NCI-H524 treated with DMSO at 0.1 percent for 48 hours (cell line): ENCODE results near the gene LTBP1.
"Not testable (repeated sequence)": the region's sequence is repeated elsewhere in the genome, so short reads cannot be mapped to it uniquely, and the experiment has no call there.

Experiments
- DNase-seq: peaks from one replicate; lab custom pipeline; 2025; lab: John Stamatoyannopoulos, UW

The LTBP1 gene

DNA sequence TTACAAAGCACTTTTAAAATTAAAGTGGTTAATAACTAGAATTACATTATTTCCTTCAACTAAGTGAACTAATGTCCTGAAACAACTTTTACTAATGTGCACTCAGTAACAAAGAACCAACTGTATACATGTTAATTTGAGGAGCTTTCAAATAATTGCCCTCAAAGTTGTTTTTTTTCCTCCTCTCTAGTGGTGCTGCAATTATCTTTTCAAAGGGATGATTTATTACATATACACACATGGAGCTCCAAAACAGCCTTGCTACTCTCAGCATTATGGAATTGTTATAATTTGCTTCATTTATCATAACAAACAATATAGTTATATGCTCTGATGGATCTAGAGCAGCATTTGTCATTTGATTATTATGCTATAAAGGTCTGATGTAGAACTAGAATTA, 283.4 kb downstream of the LTBP1 start:
- no peak for DNase-seq

DNA sequence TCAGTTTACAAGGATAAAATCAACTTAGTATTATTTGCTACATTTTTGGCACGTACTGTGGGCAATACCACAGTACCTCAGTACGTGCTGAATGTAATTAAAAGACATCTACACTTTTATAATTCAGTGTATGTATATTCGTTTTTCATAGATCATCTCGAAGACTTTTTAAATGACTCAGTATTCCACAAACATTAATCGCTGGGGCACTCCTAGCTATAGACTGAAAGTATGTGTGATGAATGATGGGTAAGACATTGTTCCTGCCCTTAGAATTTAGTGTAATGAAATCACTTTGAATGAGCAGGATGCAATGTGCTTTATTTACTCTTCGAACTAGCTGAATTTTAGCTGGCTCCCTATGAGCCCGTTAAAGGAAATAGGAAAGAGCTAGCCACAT, 284.1 kb downstream of the LTBP1 start:
- no peak for DNase-seq

DNA sequence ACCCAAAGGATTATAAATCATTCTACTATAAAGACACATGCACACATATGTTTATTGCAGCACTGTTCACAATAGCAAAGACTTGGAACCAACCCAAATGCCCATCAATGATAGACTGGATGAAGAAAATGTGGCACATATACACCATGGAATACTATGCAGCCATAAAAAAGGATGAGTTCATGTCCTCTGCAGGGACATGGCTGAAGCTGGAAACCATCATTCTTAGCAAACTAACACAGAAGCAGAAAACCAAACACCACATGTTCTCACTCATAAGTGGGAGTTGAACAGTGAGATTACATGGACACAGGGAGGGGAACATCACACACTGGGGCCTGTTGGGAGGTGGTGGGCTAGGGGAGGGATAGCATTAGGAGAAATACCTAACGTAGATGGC, 288.8 kb downstream of the LTBP1 start:
- not testable (repeated sequence) for DNase-seq

DNA sequence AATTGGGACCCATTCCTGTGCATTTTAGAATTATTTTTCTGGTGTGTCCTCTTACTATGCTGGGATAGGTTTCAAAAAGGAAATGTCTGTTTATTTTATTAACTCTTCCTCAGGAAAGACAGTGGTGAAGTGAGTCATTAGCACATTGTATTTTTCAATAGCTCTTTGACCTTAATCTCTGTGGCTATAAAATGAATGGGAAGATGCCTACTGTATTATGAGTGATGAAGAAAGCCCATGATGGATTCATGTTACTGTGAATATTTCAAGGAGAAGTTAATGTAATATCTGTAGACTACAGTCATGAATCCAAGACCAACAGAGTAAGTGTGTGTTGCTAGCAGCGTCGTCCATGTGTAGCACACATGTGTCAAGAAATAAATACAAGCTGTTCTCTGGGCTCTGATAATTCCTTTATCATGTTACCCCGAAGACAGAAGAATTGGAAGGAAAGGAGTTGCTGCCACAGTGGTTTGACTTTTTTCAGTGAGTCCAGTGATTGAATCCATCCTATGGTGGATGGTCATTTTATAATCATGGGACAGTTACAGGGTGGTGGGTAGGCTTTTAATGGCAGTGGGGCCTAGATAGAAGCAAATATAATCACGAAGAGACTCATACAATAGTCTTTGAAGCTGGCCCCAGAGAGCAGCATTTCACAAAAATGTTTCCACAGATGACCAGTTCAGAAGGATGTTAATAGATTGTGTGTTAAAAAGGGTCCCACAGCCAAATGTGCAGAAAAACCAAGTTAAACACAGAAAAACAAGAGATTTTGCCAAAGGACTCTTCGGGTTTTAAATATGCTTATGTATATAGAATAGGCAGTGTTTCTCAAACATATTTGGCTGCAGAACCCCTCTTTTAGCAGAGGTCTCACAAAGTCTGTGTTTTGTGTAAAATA, 290.0 kb downstream of the LTBP1 start:
- DNase-seq, result no peak

DNA sequence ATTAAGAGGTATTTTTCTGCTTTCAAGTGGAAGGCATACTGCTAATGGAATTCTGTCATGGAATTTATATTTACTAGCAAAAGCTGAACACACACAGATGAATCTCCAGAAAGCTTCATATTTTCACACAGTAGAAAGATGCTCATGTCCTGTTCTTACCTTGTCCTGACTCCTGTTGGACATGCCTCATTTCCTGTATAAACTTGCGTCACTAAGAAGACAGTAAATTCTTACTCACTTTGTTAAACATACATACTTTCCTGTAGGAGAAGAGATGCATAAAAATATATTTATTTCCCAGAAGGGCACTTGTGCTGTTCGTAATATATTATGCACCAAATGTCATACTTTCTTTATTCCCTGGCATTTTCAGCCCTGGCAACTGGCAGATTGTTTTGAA, 291.4 kb downstream of the LTBP1 start:
- no peak for DNase-seq

DNA sequence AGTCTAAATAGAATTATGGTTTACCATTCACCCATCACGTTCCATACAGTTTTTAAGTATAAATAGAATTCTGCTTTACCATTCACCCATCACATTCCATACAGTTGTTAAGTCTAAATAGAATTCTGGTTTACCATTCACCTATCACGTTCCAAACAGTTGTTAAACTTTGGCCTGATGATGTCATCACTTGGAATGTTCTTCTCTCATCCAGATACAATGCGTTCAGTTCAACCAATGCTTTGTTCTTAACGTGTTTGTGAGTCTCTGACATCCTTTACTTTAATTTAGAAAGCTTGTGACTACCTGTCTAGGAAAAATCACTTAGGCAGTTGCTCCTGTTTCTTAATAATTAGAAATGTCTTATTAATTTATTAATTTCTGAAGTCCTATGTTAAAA, 293.4 kb downstream of the LTBP1 start:
- DNase-seq, result no peak

DNA sequence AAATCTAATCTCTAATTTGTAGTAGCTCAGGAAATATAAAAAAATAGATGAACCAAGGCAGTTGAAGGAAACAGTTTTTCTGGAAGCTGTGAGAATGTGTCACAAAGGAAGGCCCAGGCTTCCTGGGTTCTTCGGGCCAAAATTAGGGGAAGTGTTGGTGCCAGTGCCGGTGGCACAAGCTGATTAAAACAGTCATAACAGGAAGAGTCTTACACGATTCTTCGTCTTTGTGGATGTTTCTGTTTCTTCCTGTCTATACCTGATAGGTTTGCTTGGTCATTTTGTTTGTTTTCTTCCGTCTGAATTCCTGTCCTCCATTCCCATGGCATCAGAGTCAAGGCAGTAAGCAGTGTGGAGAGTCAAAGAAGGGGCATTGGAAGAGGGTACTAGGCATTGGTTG, 294.3 kb downstream of the LTBP1 start:
- DNase-seq, result no peak

DNA sequence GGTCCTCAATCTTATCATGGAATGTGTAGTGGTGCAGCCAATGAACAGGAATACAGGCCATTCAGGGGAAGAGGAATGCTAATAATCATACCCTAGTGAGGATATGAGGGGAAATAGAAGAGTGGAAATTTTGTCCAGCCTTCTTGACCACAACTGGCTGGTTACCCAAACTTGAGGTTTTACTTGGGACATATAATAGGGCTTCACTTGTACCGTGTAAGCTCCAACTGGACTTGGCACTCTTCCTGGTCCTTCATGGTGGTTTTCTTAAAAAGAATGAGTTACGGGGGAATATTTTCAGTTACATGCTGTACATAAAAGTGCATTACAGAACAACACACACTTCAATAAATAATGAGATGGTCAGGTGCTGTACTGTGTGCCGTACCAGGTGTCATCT, 294.8 kb downstream of the LTBP1 start:
- no peak for DNase-seq

DNA sequence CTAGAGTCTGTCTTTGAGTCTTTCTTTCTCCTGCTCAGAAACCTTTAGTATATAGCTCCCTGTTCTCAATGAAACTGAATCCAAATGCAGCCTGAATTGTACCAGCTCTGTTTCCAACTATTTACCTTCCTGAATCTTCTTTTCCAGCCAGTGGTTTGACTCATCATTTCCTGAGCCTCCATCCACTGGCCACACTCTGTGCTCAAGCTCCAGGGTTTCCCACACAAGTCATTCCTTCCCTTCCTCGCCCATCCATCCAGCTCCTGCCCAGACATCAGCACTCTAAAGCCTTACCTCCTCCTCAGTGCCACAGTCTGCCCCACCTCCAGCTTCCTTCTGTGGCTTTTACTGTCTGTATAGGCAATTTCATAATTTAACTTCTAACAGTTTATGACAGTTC, 296.1 kb downstream of the LTBP1 start:
- no peak for DNase-seq

DNA sequence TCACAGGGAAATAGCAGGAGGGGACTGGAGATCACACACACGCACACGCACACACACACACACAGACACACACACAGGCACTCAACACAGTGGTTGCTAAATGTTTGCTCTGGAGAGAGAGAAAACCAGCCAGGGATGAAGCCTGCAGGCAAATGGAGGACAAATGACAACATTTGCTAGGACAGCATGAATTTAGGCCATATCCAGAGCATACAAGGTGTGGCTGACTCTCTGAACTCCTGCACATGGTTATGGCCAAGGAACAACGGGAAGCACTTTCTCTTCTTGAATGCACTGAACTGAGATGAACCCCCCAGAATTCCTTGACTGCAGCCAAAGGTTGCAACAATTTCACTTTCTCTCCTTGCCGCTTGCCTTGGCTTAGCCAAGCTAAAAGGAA, 299.7 kb downstream of the LTBP1 start:
- no peak for DNase-seq

DNA sequence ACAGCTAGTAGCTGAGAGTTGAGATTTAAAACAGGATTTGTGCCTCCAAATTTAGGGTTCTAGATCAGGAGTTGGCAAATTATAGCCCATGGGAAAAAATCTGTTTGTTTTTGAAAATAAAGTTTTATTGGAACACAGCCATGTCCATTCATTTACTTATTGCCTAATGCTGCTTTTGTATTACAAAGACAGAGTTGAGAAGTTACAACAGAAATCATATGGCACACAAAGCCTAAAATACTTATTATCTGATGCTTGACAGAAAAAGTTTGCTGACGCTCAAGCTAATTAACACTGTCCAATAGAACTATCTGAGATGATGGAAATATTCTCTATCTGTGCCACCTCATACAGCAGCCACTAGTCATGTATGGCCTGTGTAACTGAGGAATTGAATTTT, 300.6 kb downstream of the LTBP1 start:
- DNase-seq, result no peak

DNA sequence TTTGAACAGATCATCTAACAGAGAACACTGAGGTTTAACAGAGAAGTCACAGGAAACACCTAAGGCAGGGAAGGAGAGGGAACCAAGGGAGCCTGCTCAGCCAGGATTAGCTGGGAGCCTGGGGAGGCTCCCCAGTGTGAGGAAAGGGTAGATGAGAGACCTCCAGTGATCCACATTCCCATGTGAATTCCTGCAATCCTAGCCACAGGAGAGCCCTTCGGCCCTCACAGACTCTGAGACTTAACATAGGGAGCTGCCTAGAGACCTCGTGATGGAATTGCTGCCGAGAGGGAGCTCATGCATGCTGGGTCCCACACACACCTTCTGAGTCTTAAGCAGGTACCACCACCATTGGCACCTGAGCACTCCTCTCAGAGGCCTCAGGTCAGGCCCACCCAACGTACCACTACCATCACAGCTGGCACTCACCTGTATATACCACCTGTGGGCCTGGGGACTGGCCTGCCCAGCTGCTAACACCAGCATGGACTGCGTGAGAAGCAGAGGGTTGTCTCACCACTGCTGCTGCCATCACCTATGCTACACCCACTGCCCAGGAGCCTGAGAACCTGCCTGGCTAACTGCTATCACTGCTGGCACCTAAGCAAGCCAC, 303.8 kb downstream of the LTBP1 start:
- DNase-seq, result no peak

DNA sequence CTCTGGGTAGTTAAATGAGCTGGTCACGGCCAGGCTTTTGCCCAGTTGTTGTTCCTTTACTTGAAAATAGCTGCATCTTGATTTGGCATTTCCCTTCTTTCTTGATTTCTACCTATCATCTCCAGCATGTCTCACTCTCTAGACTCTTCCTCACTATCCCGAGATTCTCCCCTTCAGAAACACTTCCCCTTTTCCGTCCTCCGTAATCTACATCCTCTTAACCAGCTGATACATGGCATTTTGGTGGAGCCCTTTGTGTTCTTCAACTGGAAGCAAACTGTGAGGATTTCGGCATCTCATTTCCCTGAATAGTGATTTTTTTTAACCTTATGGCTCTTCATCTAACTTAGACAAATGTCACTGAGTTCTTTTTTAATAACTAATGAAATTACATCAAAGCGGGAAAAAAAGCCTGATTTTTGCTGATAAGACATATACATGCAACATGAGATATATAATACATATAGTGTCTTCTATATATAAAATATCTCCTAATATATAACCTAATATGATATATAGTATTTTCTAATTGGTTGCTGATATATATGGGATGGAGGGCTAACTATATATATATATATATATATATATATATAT, 309.5 kb downstream of the LTBP1 start:
- DNase-seq, result no peak

DNA sequence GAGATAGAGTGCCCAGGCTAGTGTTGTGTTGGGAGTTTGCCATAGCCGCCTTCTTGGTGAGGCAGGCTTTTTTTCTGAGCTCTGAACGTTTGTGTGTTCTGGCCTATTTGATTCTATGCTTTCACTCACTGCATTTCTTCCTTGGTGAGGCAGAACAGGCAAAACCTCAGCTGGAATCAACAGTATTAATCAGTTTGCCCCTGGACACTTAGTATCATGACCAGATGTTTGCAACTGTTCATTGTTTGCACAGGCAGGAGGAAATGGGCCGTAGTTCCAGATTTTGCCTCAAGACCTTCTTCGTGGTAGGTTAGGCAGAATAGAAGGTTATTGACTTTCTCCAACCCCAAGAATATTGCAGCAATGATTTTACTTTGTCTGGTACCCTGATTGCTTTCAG, 311.6 kb downstream of the LTBP1 start:
- DNase-seq, result no peak

DNA sequence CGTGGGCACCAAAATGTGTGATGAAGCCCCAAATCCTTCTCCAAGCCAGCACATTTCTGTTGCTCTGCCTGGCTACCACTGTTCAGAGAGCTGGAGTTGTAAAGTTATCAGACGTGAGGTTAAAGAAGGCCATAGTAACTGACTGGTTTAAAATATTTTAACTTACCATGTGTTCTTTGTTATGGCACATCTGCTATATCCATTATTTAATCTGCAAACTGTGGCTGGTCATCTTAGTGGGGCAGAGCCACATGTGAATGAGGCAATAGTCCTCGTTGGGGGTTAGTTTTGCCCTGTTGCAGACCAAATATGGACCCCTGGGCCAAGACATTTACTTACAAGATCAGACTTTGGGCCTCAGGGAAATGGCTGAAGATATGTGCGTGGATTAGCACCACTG, 315.3 kb downstream of the LTBP1 start:
- no peak for DNase-seq

DNA sequence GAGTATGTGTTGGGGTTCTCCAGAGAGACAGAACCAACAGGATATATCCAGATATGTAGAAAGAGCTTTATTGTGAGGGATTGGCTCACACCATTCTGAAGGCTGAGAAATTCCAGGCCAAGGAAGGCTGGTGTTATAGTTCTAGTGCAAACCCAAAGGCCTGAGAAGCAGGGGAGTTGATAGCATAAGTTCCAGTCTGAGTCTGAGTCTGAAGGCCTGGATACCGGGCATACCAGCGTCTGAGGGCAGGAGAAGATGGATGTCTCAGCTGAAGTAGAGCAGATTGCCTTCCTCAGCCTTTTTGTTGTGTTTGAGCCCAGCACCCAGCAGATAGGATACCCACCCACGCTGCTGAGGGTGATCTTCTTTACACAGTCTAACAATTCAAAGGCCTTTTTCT, 318.0 kb downstream of the LTBP1 start:
- DNase-seq, result no peak

DNA sequence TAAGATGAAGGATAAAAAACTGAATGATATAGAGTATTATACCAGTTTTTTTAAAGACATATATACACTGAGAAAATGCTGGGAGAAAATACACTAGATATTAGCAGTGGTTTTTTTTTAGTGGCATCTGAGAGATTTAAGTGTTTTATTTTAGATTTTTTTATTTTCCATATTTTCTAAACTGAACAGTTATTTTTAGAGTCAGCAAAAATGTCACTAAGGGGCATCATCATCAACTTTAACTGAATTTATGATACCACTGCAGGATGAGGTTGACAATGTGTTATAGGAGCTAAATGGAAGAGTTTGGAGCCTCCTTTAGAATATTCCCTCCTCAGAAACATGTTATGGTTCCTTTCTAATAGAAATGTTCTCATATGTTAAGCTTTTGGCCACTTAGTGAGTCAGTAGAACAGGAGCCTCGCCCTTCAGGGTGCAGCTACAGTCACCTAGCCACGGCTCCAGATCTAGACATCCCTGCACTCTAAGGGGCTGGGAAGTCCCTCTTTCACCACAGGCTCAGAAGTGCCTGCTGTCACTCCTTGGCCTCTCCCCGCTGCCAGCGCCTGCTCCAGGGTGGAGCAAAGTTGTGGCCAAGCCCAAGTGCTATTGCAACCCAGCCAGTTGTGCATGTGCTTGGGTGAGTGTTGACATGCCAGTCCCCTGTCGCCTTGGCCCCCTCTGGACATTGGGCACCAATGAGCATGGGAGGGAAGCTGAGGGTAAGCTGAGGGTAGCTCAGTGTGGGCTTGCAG, 319.0 kb downstream of the LTBP1 start:
- DNase-seq, result no peak

DNA sequence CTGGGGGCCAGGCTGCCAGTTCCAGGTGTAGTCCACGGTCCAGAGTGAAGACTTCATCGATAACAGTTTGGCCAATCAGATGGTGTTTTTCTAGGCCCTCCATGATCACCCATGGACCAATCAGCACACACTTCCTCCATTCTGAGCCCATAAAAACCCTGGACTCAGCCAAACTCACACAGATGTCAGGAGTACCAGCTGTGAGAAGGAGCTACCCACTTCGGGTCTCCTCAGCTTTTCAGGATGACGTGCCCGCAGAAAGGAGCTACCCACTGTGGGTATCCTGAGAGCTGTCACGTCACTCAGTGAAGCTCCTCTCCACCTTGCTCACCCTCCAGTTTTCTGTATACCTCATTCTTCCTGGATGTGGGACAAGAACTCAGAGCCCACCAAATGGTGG, 319.7 kb downstream of the LTBP1 start:
- DNase-seq, result no peak

DNA sequence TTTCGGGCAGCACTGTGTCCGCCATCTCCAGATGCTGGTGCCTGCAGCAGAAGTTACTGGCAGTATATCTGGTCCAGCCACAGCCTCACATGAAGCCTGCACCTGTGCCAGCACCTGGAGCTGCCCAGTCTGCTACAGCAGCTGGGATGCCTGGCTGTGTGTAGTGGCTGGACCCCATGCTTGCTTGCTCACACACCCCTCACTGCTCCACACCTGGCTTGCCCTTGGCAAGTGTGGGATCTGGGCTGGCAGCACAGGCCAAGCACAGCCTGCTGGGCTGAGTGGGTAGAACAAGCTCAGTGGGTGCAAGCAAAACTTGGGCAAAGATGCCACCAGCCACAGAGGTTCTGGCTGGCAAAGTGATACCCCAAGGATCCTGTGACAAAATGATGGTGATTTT, 320.3 kb downstream of the LTBP1 start:
- no peak for DNase-seq

DNA sequence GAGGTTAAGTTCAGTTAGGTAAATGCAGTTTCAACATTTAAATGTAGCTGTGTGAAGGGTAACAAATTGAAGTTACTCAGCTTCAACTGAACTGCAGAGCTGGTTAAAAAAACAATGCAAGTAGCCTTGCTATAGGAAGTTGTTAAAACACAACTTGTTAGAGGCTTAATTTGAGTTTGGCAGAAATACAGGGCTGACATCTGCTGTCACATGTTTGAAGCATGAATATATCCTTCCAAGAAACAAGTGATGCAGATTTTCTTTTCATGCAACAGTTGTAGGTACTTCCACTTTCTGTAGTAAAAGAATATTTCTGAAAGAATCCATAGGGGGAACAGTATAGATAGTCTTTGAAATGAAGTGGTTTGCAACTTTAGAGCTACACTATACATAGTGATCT, 321.0 kb downstream of the LTBP1 start:
- DNase-seq, result no peak

DNA sequence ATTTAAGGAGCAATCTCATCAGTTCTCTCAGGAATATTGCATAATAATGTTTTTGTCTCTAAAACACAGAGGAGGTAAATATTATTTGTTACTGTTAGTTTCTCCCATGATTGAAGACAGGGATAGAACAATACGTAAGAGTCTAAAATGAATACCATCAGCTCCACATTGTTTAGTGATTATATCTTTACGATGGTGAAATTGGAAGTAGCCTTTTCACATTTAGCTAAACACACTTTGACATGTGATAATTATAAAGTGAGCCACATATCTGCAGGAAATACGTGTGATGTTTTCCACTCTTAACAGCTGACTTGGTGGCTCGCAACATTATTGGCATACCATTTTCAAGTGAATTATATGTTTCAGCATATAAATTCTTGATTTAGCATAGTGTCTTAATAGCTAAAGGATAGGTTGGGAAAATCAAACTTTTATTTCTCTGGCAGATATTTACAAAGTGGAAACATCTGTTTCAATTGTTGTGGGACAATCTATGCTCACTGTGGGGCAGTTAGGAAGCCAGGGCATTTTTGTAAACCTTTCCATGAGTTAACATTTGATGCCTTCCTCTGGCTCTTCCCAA, 321.6 kb downstream of the LTBP1 start:
- DNase-seq, result no peak

DNA sequence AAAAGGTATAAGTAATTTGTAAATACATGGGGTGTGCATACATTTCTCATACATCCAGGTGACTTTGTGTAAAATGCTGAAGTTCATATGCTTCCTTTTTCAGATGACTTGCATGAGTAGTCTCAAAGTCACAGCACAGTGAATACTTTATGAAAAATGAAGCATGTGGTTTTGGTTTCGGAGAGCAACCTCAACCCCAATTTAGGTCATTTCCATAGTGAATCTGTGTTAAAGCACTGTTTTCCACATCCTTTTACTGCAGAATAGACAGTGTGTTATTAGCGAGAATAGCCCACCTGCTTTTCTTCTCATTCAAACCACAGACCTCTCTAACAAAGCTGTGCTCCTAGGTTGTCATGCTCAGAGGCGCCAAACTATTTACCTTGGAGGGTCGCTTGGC, 325.2 kb downstream of the LTBP1 start:
- DNase-seq, result no peak
